ENCODE measurements around the gene AACS. TPM values are rescaled to one million over a fixed set of nuclear protein-coding genes. Genes with fewer than 3 reads are reported as not detected.

AACS gene
- total and polyA plus RNA-seq, 2 of the 4 experiments (the other 2 are of a cell fraction) = 22.0 to 24.9 TPM

DNA sequence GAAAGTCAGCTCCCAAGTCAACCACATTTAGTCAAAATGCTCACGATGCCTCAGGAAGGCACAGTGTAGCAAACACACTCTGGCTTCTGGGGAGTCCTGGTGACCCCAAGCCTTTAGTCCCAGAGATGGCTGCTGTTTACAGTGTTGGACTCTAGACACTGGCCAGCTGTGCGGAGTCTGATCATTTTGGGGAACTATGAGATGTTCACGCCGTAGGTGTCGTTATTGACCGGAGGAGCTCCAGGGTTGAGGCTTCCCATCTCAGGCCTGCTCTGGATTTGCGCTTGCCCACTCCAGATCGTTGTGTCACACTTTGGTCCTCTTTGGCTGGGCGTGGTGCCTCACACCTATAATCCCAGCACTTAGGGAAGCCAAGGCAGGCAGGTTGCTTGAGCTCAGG lies 44.1 kb upstream of the AACS start:
- no peak overlapping the region for H3K4me2 ChIP-seq (ENCODE audit: low read depth, low read length)
- H2BK5ac ChIP-seq (ENCODE audit: low read depth, low read length, poor library complexity, severe bottlenecking) = no peak overlapping the region
- intact Hi-C loops (cut with micrococcal nuclease) (no loop called here), in situ Hi-C loops (cut with MboI; ENCODE audit: low sequenced_read_pairs) (no loop called here), dilution Hi-C loops (cut with HindIII; ENCODE audit: low sequenced_read_pairs, unreplicated experiment) (no loop called here)
- no peak for TF ChIP-seq NFE2L2 (IDR thresholded peaks at IDR 0.05; ENCODE audit: low read depth, low read length)
- TF ChIP-seq POLR2A (IDR thresholded peaks at IDR 0.05; ENCODE audit: low read depth, low read length) = no peak
- no peak for TF ChIP-seq RCOR1 (IDR thresholded peaks at IDR 0.05; ENCODE audit: insufficient replicate concordance, low read length)
- TF ChIP-seq MAFK (IDR thresholded peaks at IDR 0.05; ENCODE audit: low read depth, low read length) = no peak
- TF ChIP-seq, protein P1, sequence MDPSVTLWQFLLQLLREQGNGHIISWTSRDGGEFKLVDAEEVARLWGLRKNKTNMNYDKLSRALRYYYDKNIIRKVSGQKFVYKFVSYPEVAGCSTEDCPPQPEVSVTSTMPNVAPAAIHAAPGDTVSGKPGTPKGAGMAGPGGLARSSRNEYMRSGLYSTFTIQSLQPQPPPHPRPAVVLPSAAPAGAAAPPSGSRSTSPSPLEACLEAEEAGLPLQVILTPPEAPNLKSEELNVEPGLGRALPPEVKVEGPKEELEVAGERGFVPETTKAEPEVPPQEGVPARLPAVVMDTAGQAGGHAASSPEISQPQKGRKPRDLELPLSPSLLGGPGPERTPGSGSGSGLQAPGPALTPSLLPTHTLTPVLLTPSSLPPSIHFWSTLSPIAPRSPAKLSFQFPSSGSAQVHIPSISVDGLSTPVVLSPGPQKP (IDR thresholded peaks at IDR 0.05; ENCODE audit: borderline replicate concordance, low read depth, low read length) = no peak
- ATAC-seq (ENCODE audit: low read depth) = no peak
- DNase-seq = no peak
- no peak overlapping the region for H3K56ac ChIP-seq (ENCODE audit: extremely low read depth, insufficient read depth, low read length)
- no peak overlapping the region for H4K5ac ChIP-seq (ENCODE audit: low read depth, low read length)
- H3K4ac ChIP-seq (ENCODE audit: low read depth, low read length) = no peak overlapping the region
- POLR2A ChIA-PET (ENCODE audit: unreplicated experiment) = no interaction called here
- H3K9ac ChIP-seq (ENCODE audit: low read depth, low read length) = no peak overlapping the region
- H3K79me1 ChIP-seq (ENCODE audit: low read depth in 1 of 2, low read length in 2 of 2) = no peaks in the 10 kb centered on the region
- WGBS, 2 experiments (ENCODE audit: extremely low coverage in 2 of 2, insufficient read length in 1 of 2) = 100% methylated on average over 8 of the region's 9 CpGs; no CpG with 5 or more reads in 1 of the 2 experiments
- no peak overlapping the region for H3K18ac ChIP-seq (ENCODE audit: low read depth, low read length)
- no peak overlapping the region for H2AK9ac ChIP-seq (replicated peaks; ENCODE audit: low read depth, low read length, poor library complexity)
- H2AK5ac ChIP-seq (ENCODE audit: low read depth, low read length) = no peak overlapping the region
- no peak overlapping the region for H3K4me3 ChIP-seq (ENCODE audit: insufficient read depth, low read depth, low read length)
- no peak overlapping the region for H4K91ac ChIP-seq (ENCODE audit: insufficient read depth, low read depth, low read length)
- no peak overlapping the region for H3K27ac ChIP-seq (ENCODE audit: insufficient read depth, low read length)
- no peak overlapping the region for H2BK15ac ChIP-seq (ENCODE audit: low read depth, low read length)
- no peak overlapping the region for H2BK20ac ChIP-seq (ENCODE audit: low read depth, low read length)
- peaks cover 7% of the 10 kb centered on the region; the same call in 1 of the 2 replicates for H3K9me1 ChIP-seq (ENCODE audit: insufficient read depth, low read length)
- no peak overlapping the region for H3K14ac ChIP-seq (replicated peaks; ENCODE audit: low read depth, low read length)
- peaks cover 2% of the 10 kb centered on the region; the same call in 1 of the 2 replicates for H3K36me3 ChIP-seq (ENCODE audit: control insufficient read depth, insufficient read depth, low read length)
- H3K4me1 ChIP-seq (ENCODE audit: control insufficient read depth, insufficient read depth, low read length) = no peaks in the 10 kb centered on the region
- peaks cover 2% of the 10 kb centered on the region; the same call in 1 of the 2 replicates for H3K9me3 ChIP-seq (ENCODE audit: control insufficient read depth, insufficient read depth, low read length)
- H2BK120ac ChIP-seq (ENCODE audit: low read depth, low read length) = no peak overlapping the region
- H4K8ac ChIP-seq (ENCODE audit: low read depth in 2 of 2, low read length in 2 of 2) = no peak overlapping the region
- no TSS peak for BruUV-seq (replicated peaks)
- no peaks in the 10 kb centered on the region for H4K20me1 ChIP-seq (ENCODE audit: insufficient read depth, low read length)
- no peak overlapping the region for H3K23ac ChIP-seq (ENCODE audit: low read depth, low read length)
- H2AFZ ChIP-seq (replicated peaks; ENCODE audit: low read length, poor library complexity) = no peak overlapping the region
- CTCF ChIA-PET = no interaction called here
- H3K27me3 ChIP-seq (ENCODE audit: control insufficient read depth, insufficient read depth, low read length) = no peaks in the 10 kb centered on the region
